GM19438 (cell line): Measurements from ENCODE around the gene DLL3.
A peak's percentile ranks its signal among the peaks of the same experiment; 100 is the strongest.

Experiments used
- ATAC-seq: cut with Tn5 transposase; IDR thresholded peaks from one replicate; pipeline ENCODE4 v1.9.1; 2021; ENCODE audit warnings: low read depth; ENCODE audit not compliant: unreplicated experiment

DLL3 gene

GRCh38 chr19:39515551-39516191 is 16.9 kb downstream of the DLL3 start:
- no peak for ATAC-seq

GRCh38 chr19:39516270-39516669 is 17.5 kb downstream of the DLL3 start:
- ATAC-seq, result no peak

- ATAC-seq, result no peak
Measured at GRCh38 chr19:39517432-39517831, 18.7 kb downstream of the DLL3 start.

GRCh38 chr19:39518458-39518857 is 19.7 kb downstream of the DLL3 start:
- no peak for ATAC-seq

GRCh38 chr19:39518975-39519374 is 20.2 kb downstream of the DLL3 start:
- ATAC-seq, result no peak

- no peak for ATAC-seq
Measured at GRCh38 chr19:39520541-39521484, 22.1 kb downstream of the DLL3 start.

- ATAC-seq, result no peak
Measured at GRCh38 chr19:39524495-39524894, 25.7 kb downstream of the DLL3 start.

GRCh38 chr19:39525205-39525604 is 26.5 kb downstream of the DLL3 start:
- ATAC-seq, result no peak

GRCh38 chr19:39531834-39532232 is 33.1 kb downstream of the DLL3 start:
- no peak for ATAC-seq

- peak; percentile 87 for ATAC-seq
Measured at GRCh38 chr19:39532233-39533002, 33.7 kb downstream of the DLL3 start, which contains the start of gene EID2B. EID2B (minus strand) TSS chr19:39532852; CDS start chr19:39532802, 50 bp downstream.

- no peak for ATAC-seq
Measured at GRCh38 chr19:39533003-39533512, 34.3 kb downstream of the DLL3 start.

- ATAC-seq, result no peak
Measured at GRCh38 chr19:39533791-39534190, 35.0 kb downstream of the DLL3 start.

GRCh38 chr19:39539165-39539517 is 40.4 kb downstream of the DLL3 start:
- ATAC-seq, result no peak

GRCh38 chr19:39539518-39540332 is 41.0 kb downstream of the DLL3 start, which contains the start of gene EID2:
EID2 (minus strand) TSS chr19:39540161; CDS start chr19:39540079, 82 bp downstream.
- no peak for ATAC-seq

- ATAC-seq, result no peak
Measured at GRCh38 chr19:39540333-39540673, 41.6 kb downstream of the DLL3 start.

- ATAC-seq, result no peak
Measured at GRCh38 chr19:39542206-39542605, 43.5 kb downstream of the DLL3 start.

- no peak for ATAC-seq
Measured at GRCh38 chr19:39543477-39543857, 44.7 kb downstream of the DLL3 start.

GRCh38 chr19:39544226-39544903 is 45.6 kb downstream of the DLL3 start:
- no peak for ATAC-seq

- no peak for ATAC-seq
Measured at GRCh38 chr19:39544911-39545310, 46.2 kb downstream of the DLL3 start.
